ENCODE measurements around the gene BRD7. TPM values are rescaled to one million over a fixed set of nuclear protein-coding genes. Genes with fewer than 3 reads are reported as not detected.
A peak's percentile ranks its signal among the peaks of the same experiment; 100 is the strongest.

BRD7 gene
- 61.6 TPM for total RNA-seq (ENCODE audit: insufficient read depth, low replicate concordance)

- peak; percentile 59 for DNase-seq (ENCODE audit: low spot score)
These were observed at the start of gene BRD7 for GRCh38 chr16:50368410-50369132. Gene BRD7, minus strand, starts transcription at chr16:50368988. Its CDS starts 214 bp downstream, at chr16:50368774.

- no peak for DNase-seq (ENCODE audit: low spot score)
These were observed 47.6 kb upstream of the BRD7 start for GRCh38 chr16:50416388-50416787.

GRCh38 chr16:50414152-50414551 is 45.4 kb upstream of the BRD7 start:
- no peak for DNase-seq (ENCODE audit: low spot score)

GRCh38 chr16:50411034-50411433 is 42.2 kb upstream of the BRD7 start:
- no peak for DNase-seq (ENCODE audit: low spot score)

GRCh38 chr16:50408001-50408561 is 39.3 kb upstream of the BRD7 start:
- DNase-seq (ENCODE audit: low spot score), result no peak

- DNase-seq (ENCODE audit: low spot score), result no peak
These were observed 38.6 kb upstream of the BRD7 start for GRCh38 chr16:50407351-50407750.

GRCh38 chr16:50403491-50403890 is 34.7 kb upstream of the BRD7 start:
- DNase-seq (ENCODE audit: low spot score), result peak; percentile 47

GRCh38 chr16:50402298-50402895 is 33.6 kb upstream of the BRD7 start:
- no peak for DNase-seq (ENCODE audit: low spot score)

- DNase-seq (ENCODE audit: low spot score), result no peak
These were observed 32.6 kb upstream of the BRD7 start for GRCh38 chr16:50401355-50401754.

- no peak for DNase-seq (ENCODE audit: low spot score)
These were observed 32.2 kb upstream of the BRD7 start for GRCh38 chr16:50400967-50401348.

GRCh38 chr16:50400312-50400966 is 31.7 kb upstream of the BRD7 start:
- DNase-seq (ENCODE audit: low spot score), result no peak

GRCh38 chr16:50399411-50399810 is 30.6 kb upstream of the BRD7 start:
- no peak for DNase-seq (ENCODE audit: low spot score)

GRCh38 chr16:50398336-50398735 is 29.5 kb upstream of the BRD7 start:
- no peak for DNase-seq (ENCODE audit: low spot score)

GRCh38 chr16:50396761-50397535 is 28.2 kb upstream of the BRD7 start:
- no peak for DNase-seq (ENCODE audit: low spot score)

GRCh38 chr16:50395763-50396710 is 27.2 kb upstream of the BRD7 start:
- DNase-seq (ENCODE audit: low spot score), result no peak

- no peak for DNase-seq (ENCODE audit: low spot score)
These were observed 25.3 kb upstream of the BRD7 start for GRCh38 chr16:50393858-50394802.

- DNase-seq (ENCODE audit: low spot score), result no peak
These were observed 24.6 kb upstream of the BRD7 start for GRCh38 chr16:50393416-50393815.

GRCh38 chr16:50390914-50391716 is 22.3 kb upstream of the BRD7 start:
- peak; percentile 78 for DNase-seq (ENCODE audit: low spot score)

GRCh38 chr16:50390371-50390771 is 21.6 kb upstream of the BRD7 start:
- DNase-seq (ENCODE audit: low spot score), result no peak
